Right cardiac atrium (tissue), 5 donors: ENCODE measurements around the gene FBL. TPM values are rescaled to one million over a fixed set of nuclear protein-coding genes. Genes with fewer than 3 reads are reported as not detected.
A peak's percentile ranks its signal among the peaks of the same experiment; 100 is the strongest.
"Not testable (repeated sequence)": the region's sequence is repeated elsewhere in the genome, so short reads cannot be mapped to it uniquely, and the experiment has no call there.

ENCODE experiments used
- ATAC-seq, 2 donors: fragments of 200-7000 bp; cut with Tn5 transposase; one replicate each; pipeline versions ENCODE4 v1.8.0 to v1.9.1; 2020; ENCODE audit warnings: moderate library complexity in 2 of 2, mild to moderate bottlenecking in 1 of 2
- DNase-seq, 3 donors: peaks; one replicate each; pipeline ENCODE4 v3.0.0-alpha.2; 2020
- H3K27ac ChIP-seq: one replicate; pipeline ENCODE4 v1.5.1; 2013; ENCODE audit warnings: mild to moderate bottlenecking, low read length, control low read depth, moderate library complexity
- H3K27me3 ChIP-seq: one replicate; pipeline ENCODE4 v1.6.1; 2013; ENCODE audit not compliant: control insufficient read depth, insufficient read depth
- H3K4me1 ChIP-seq: one replicate; pipeline ENCODE4 v1.6.1; 2013; ENCODE audit warnings: low read length; ENCODE audit not compliant: control insufficient read depth, insufficient read depth
- H3K4me3 ChIP-seq: one replicate; pipeline ENCODE4 v1.5.1; 2013; ENCODE audit warnings: low read length, control low read depth
- H3K9me3 ChIP-seq: one replicate; pipeline ENCODE4 v1.6.1; 2013; ENCODE audit warnings: low read length; ENCODE audit not compliant: control insufficient read depth
- WGBS: extraction: QIAGEN DNeasy Blood & Tissue Kit; methylation state at CpG from one replicate; pipeline ENCODE4 v1.1.7; 2013; 5-methylcytosine and 5-hydroxymethylcytosine counted together
- intact Hi-C, 4 donors: fragments of 100-400 bp; cut with DNase I; formaldehyde crosslinking; loops; one replicate each; pipeline versions ENCODE4 v1.11.0 to v1.14.0; 2022 to 2023
- polyA plus RNA-seq: library from polyadenylated mRNA; stranded (reverse); fragments of 200-250 nt; gene quantifications from one replicate; pipeline ENCODE4 v1.2.3, GENCODE V29; 2013
- total RNA-seq, 4 donors: library from RNA; stranded (reverse); fragmentation: NEBNext Ultra II Directional; extraction: Animal tissue kit (Norgen Biotek cat#: 25700); gene quantifications; one replicate each; pipeline ENCODE4 v1.2.1, GENCODE V29; 2021
- donor health status: healthy with polysubstance abuse.
- donor health status: DM: no; HTN: yes; CAD: no.
- donor health status: DM: no; HTN: no; CAD: no.
- donor health status: DM: no; HTN: yes; CAD: no; lungs with severe emphysema.
- donor health status: DM: yes; HTN: yes; CAD: no.

FBL gene
- total and polyA plus RNA-seq, 5 donors, result 63.6 to 83.7 (median 79.9) TPM

GRCh38 chr19:39824143-39825092 is 21.8 kb downstream of the FBL start:
- ATAC-seq (peak; percentile 95 to 96), DNase-seq (peak; percentile 86 to 94 (median 91))
- Histone ChIP-seq H3K27ac (peak overlapping the region; percentile 94), H3K4me3 (peak overlapping the region; percentile 76), H3K4me1 (peaks cover 2% of the 10 kb centered on the region), H3K27me3 (no peaks in the 10 kb centered on the region), H3K9me3 (no peaks in the 10 kb centered on the region)
- WGBS, result 6% methylated on average over 47 of the region's 47 CpGs
- intact Hi-C loops, result no loop called here

- H3K27ac ChIP-seq, result peak overlapping the region; percentile 94
- 11% methylated on average over 7 of the region's 7 CpGs for WGBS
- peak overlapping the region; percentile 76 for H3K4me3 ChIP-seq
- DNase-seq (no peak), ATAC-seq (no peak)
- no peaks in the 10 kb centered on the region for H3K9me3 ChIP-seq
- no peaks in the 10 kb centered on the region for H3K27me3 ChIP-seq
- intact Hi-C loops, result no loop called here
- H3K4me1 ChIP-seq, result peaks cover 2% of the 10 kb centered on the region
Measured at GRCh38 chr19:39823686-39824085, 22.5 kb downstream of the FBL start.

GRCh38 chr19:39820696-39821095 is 25.5 kb downstream of the FBL start:
- Histone ChIP-seq H3K27me3 (no peaks in the 10 kb centered on the region), H3K27ac (no peak overlapping the region), H3K4me1 (peaks cover 2% of the 10 kb centered on the region), H3K9me3 (no peaks in the 10 kb centered on the region), H3K4me3 (no peak overlapping the region)
- DNase-seq (no peak), ATAC-seq (no peak)
- 97% methylated on average over 6 of the region's 6 CpGs for WGBS
- intact Hi-C loops, result no loop called here

- Histone ChIP-seq H3K9me3 (no peaks in the 10 kb centered on the region), H3K4me1 (peaks cover 2% of the 10 kb centered on the region), H3K27ac (no peak overlapping the region), H3K27me3 (no peaks in the 10 kb centered on the region), H3K4me3 (no peak overlapping the region)
- DNase-seq, result no peak
- no peak for ATAC-seq
- intact Hi-C loops, result no loop called here
- WGBS, result 85% methylated on average over 3 of the region's 3 CpGs
Measured at GRCh38 chr19:39819786-39820185, 26.4 kb downstream of the FBL start.

- whole genome bisulfite sequencing, result 92% methylated on average over 4 of the region's 4 CpGs
- DNase-seq (no peak), ATAC-seq (no peak)
- Histone ChIP-seq H3K9me3 (no peaks in the 10 kb centered on the region), H3K27me3 (no peaks in the 10 kb centered on the region), H3K4me1 (peaks cover 1% of the 10 kb centered on the region), H3K27ac (no peak overlapping the region), H3K4me3 (no peak overlapping the region)
- intact Hi-C loops, result no loop called here
Measured at GRCh38 chr19:39818626-39819097, 27.5 kb downstream of the FBL start.

GRCh38 chr19:39817888-39818561 is 28.2 kb downstream of the FBL start:
- no peak for DNase-seq
- peaks cover 2% of the 10 kb centered on the region for H3K4me1 ChIP-seq
- no peak for ATAC-seq

GRCh38 chr19:39816287-39817048 is 29.7 kb downstream of the FBL start:
- Histone ChIP-seq H3K9me3 (no peaks in the 10 kb centered on the region), H3K4me1 (peaks cover 2% of the 10 kb centered on the region), H3K27ac (peak overlapping the region; percentile 85), H3K4me3 (no peak overlapping the region), H3K27me3 (no peaks in the 10 kb centered on the region)
- DNase-seq (no peak), ATAC-seq (peak; percentile 14 to 61)
- intact Hi-C loops, result no loop called here
- 83% methylated on average over 5 of the region's 5 CpGs for WGBS

More at GRCh38 chr19:39817888-39818561, 28.2 kb downstream of the FBL start:
- intact Hi-C loops, result no loop called here
- Histone ChIP-seq H3K9me3 (no peaks in the 10 kb centered on the region), H3K27ac (no peak overlapping the region), H3K27me3 (no peaks in the 10 kb centered on the region), H3K4me3 (no peak overlapping the region)
- WGBS, result 93% methylated on average over 12 of the region's 12 CpGs

- 92% methylated on average over 3 of the region's 3 CpGs for WGBS
- no peaks in the 10 kb centered on the region for H3K27me3 ChIP-seq
- no peak for DNase-seq
- no peak overlapping the region for H3K4me3 ChIP-seq
- H3K4me1 ChIP-seq, result peaks cover 2% of the 10 kb centered on the region
- intact Hi-C loops, result no loop called here
- ATAC-seq, result no peak
- H3K27ac ChIP-seq, result no peak overlapping the region
- no peaks in the 10 kb centered on the region for H3K9me3 ChIP-seq
Measured at GRCh38 chr19:39814595-39814994, 31.6 kb downstream of the FBL start.

- WGBS, result 95% methylated on average over 6 of the region's 6 CpGs
- intact Hi-C loops, H3K27me3 ChIP-seq, H3K4me1 ChIP-seq, H3K9me3 ChIP-seq, H3K4me3 ChIP-seq, H3K27ac ChIP-seq, ATAC-seq, DNase-seq: not testable (repeated sequence)
Measured at GRCh38 chr19:39814111-39814510, 32.1 kb downstream of the FBL start.

- 73% methylated on average over 9 of the region's 9 CpGs for WGBS
- DNase-seq (no peak), ATAC-seq (no peak)
- intact Hi-C loops, result no loop called here
- H3K9me3 ChIP-seq, result no peaks in the 10 kb centered on the region
- H3K4me1 ChIP-seq, result peaks cover 2% of the 10 kb centered on the region
- no peak overlapping the region for H3K4me3 ChIP-seq
- H3K27ac ChIP-seq, result no peak overlapping the region
- H3K27me3 ChIP-seq, result no peaks in the 10 kb centered on the region
Measured at GRCh38 chr19:39813264-39813993, 32.8 kb downstream of the FBL start.
